Progenitor cell of endocrine pancreas (in vitro differentiated cells): ENCODE results near the gene ZBTB9. TPM values are rescaled to one million over a fixed set of nuclear protein-coding genes. Genes with fewer than 3 reads are reported as not detected.

Source experiments
- DNase-seq: peaks from one replicate; pipeline ENCODE4 v3.0.0; 2021; ENCODE audit warnings: low spot score; ENCODE audit not compliant: unreplicated experiment
- H3K27ac Mint-ChIP-seq: 2 replicates; pipeline ENCODE4 v1.8.0; 2021; ENCODE audit warnings: mild to moderate bottlenecking, moderate library complexity, mixed read lengths
- H3K27me3 Mint-ChIP-seq: 2 replicates; pipeline ENCODE4 v1.8.0; 2021; ENCODE audit warnings: mixed read lengths
- H3K36me3 Mint-ChIP-seq: 2 replicates; pipeline ENCODE4 v1.8.0; 2022; ENCODE audit warnings: mixed read lengths; ENCODE audit not compliant: insufficient read depth
- H3K4me1 Mint-ChIP-seq: 2 replicates; pipeline ENCODE4 v1.8.0; 2021; ENCODE audit warnings: low read depth, mixed read lengths
- H3K4me3 Mint-ChIP-seq: 2 replicates; pipeline ENCODE4 v1.8.0; 2021; ENCODE audit warnings: low read depth, mild to moderate bottlenecking, moderate library complexity, mixed read lengths
- H3K9me3 Mint-ChIP-seq: 2 replicates; pipeline ENCODE4 v1.8.0; 2021; ENCODE audit warnings: low read depth, mixed read lengths
- microRNA-seq: library from miRNA; unstranded; fragments of <30 nt; microRNA quantifications from one replicate; pipeline ENCODE4 v1.1.0, GENCODE V29; 2020; ENCODE audit warnings: borderline number of aligned reads; ENCODE audit not compliant: unreplicated experiment
- total RNA-seq: library from RNA; stranded (reverse); gene quantifications from 2 replicates; pipeline ENCODE4 v1.2.1, GENCODE V29; 2021
- TF ChIP-seq, protein P1 (sequence below): fragments of 200-600 bp; sonication (generic); IDR thresholded peaks from one replicate; pipeline ENCODE4 v1.5.0; 2021; ENCODE audit warnings: antibody characterized with exemption, mild to moderate bottlenecking; ENCODE audit not compliant: unreplicated experiment

The ZBTB9 gene
- total RNA-seq, 1 donor from 2014 or later = 15.7 TPM

- peak overlapping the region; percentile 17 for H3K4me3 Mint-ChIP-seq
- H3K36me3 Mint-ChIP-seq = no peaks in the 10 kb centered on the region
- peaks cover 10% of the 10 kb centered on the region for H3K4me1 Mint-ChIP-seq
- peaks cover 7% of the 10 kb centered on the region for H3K27me3 Mint-ChIP-seq
- DNase-seq = no peak
- peak overlapping the region; percentile 88 for H3K27ac Mint-ChIP-seq
- TF ChIP-seq, protein P1, sequence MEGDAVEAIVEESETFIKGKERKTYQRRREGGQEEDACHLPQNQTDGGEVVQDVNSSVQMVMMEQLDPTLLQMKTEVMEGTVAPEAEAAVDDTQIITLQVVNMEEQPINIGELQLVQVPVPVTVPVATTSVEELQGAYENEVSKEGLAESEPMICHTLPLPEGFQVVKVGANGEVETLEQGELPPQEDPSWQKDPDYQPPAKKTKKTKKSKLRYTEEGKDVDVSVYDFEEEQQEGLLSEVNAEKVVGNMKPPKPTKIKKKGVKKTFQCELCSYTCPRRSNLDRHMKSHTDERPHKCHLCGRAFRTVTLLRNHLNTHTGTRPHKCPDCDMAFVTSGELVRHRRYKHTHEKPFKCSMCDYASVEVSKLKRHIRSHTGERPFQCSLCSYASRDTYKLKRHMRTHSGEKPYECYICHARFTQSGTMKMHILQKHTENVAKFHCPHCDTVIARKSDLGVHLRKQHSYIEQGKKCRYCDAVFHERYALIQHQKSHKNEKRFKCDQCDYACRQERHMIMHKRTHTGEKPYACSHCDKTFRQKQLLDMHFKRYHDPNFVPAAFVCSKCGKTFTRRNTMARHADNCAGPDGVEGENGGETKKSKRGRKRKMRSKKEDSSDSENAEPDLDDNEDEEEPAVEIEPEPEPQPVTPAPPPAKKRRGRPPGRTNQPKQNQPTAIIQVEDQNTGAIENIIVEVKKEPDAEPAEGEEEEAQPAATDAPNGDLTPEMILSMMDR = no peak
- H3K9me3 Mint-ChIP-seq = no peaks in the 10 kb centered on the region
Observed at GRCh38 chr6:33505548-33506370, 51.4 kb downstream of the ZBTB9 start.

Small RNAs within 50 kb of the gene (microRNA-seq; reads per million reads assigned to microRNA genes)
- gene MIR5004 = not detected

Other genes with a start within 250 kb of the ZBTB9 start
- 7.0 and 9.2 TPM in 2 replicates for gene HSD17B8, start 249.9 kb upstream of the ZBTB9 start, total RNA-seq
- gene RING1, start 246.1 kb upstream of the ZBTB9 start, total RNA-seq = 56.2 and 62.4 TPM in 2 replicates
- gene VPS52, start 182.7 kb upstream of the ZBTB9 start, total RNA-seq = 77.2 and 81.7 TPM in 2 replicates
- 1,974 and 2,131 TPM in 2 replicates for gene RPS18, start 182.5 kb upstream of the ZBTB9 start, total RNA-seq
- gene B3GALT4, start 177.5 kb upstream of the ZBTB9 start, total RNA-seq = 5.3 and 5.7 TPM in 2 replicates
- 47.5 and 53.4 TPM in 2 replicates for gene WDR46, start 165.3 kb upstream of the ZBTB9 start, total RNA-seq
- 46.1 and 52.1 TPM in 2 replicates for gene PFDN6, start 165.0 kb upstream of the ZBTB9 start, total RNA-seq
- 175 and 196 TPM in 2 replicates for gene RGL2, start 155.6 kb upstream of the ZBTB9 start, total RNA-seq
- 20.2 and 22.3 TPM in 2 replicates for gene TAPBP, start 140.5 kb upstream of the ZBTB9 start, total RNA-seq
- 27.3 and 28.1 TPM in 2 replicates for gene ZBTB22, start 136.8 kb upstream of the ZBTB9 start, total RNA-seq
- 47.5 and 48.4 TPM in 2 replicates for gene DAXX, start 131.6 kb upstream of the ZBTB9 start, total RNA-seq
- 45.5 and 46.6 TPM in 2 replicates for gene KIFC1, start 62.8 kb upstream of the ZBTB9 start, total RNA-seq
- gene PHF1, start 43.6 kb upstream of the ZBTB9 start, total RNA-seq = 58.1 and 58.4 TPM in 2 replicates
- gene CUTA, start 36.5 kb upstream of the ZBTB9 start, total RNA-seq = 252 and 264 TPM in 2 replicates
- 59.9 and 60.3 TPM in 2 replicates for gene SYNGAP1, start 34.5 kb upstream of the ZBTB9 start, total RNA-seq
- gene BAK1, start 125.7 kb downstream of the ZBTB9 start, total RNA-seq = 21.0 and 22.4 TPM in 2 replicates
- 28.3 and 30.4 TPM in 2 replicates for gene ITPR3, start 166.7 kb downstream of the ZBTB9 start, total RNA-seq